Lower lobe of right lung (tissue), 2 donors: ENCODE measurements around the gene ZNF445. TPM values are rescaled to one million over a fixed set of nuclear protein-coding genes. Genes with fewer than 3 reads are reported as not detected.

Experiments used
- ATAC-seq, 2 donors: fragments of 200-7000 bp; cut with Tn5 transposase; one replicate each; pipeline ENCODE4 v1.9.1; 2020 to 2022; ENCODE audit warnings: mild to moderate bottlenecking in 2 of 2, moderate library complexity in 2 of 2
- DNase-seq: peaks from one replicate; pipeline ENCODE4 v3.0.0-alpha.2; 2020
- H3K27ac ChIP-seq: fragments of 200-600 bp; one replicate; pipeline ENCODE4 v1.8.0; 2022
- H3K27me3 ChIP-seq: fragments of 200-600 bp; one replicate; pipeline ENCODE4 v1.8.0; 2022; ENCODE audit warnings: low read depth
- H3K36me3 ChIP-seq: fragments of 200-600 bp; one replicate; pipeline ENCODE4 v1.8.0; 2022; ENCODE audit warnings: mild to moderate bottlenecking
- H3K4me1 ChIP-seq: fragments of 200-600 bp; one replicate; pipeline ENCODE4 v1.8.0; 2022
- H3K4me3 ChIP-seq: fragments of 200-600 bp; one replicate; pipeline ENCODE4 v1.8.0; 2022; ENCODE audit warnings: mild to moderate bottlenecking
- H3K9me3 ChIP-seq: fragments of 200-600 bp; one replicate; pipeline ENCODE4 v1.8.0; 2022
- CTCF ChIP-seq: fragments of 200-600 bp; IDR thresholded peaks from one replicate; pipeline ENCODE4 v1.8.0; 2022; ENCODE audit warnings: antibody characterized with exemption, mild to moderate bottlenecking
- intact Hi-C: fragments of 100-400 bp; cut with DNase I; formaldehyde crosslinking; loops from one replicate; pipeline ENCODE4 v1.11.0; 2022
- total RNA-seq: library from RNA; stranded (reverse); fragmentation: NEBNext Ultra II Directional; extraction: Animal tissue kit (Norgen Biotek cat#: 25700); gene quantifications from one replicate; pipeline ENCODE4 v1.2.1, GENCODE V29; 2021
- donor health status: DM: no; HTN: yes; CAD: no; lungs with severe emphysema.

Gene ZNF445
- total RNA-seq, 1 donor from 2014 or later, result 21.1 TPM

DNA sequence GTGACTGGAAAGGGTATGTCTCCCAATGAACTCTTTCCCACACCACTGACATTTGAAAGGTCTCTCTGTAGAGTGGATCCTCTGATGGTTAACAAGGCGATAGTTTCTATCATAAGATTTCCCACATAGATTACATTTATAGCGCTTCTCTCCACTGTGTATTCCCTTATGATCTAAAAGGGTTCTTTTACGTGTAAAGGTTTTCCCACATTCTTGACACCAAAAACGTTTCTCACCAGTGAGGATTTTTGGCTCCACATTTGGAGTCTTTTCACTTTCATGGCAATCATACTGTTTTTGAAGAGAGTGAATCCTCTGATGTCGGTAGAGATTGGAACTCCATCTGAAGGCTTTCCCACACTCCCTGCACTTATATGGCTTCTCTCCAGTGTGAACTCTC is 30.5 kb downstream of the ZNF445 start:
- Histone ChIP-seq H3K36me3 (peaks cover 76% of the 10 kb centered on the region), H3K27ac (no peak overlapping the region), H3K9me3 (no peaks in the 10 kb centered on the region), H3K4me1 (no peaks in the 10 kb centered on the region), H3K27me3 (no peaks in the 10 kb centered on the region), H3K4me3 (no peak overlapping the region)
- intact Hi-C loops, result no loop called here
- no peak for TF ChIP-seq CTCF
- ATAC-seq, result no peak
- no peak for DNase-seq

GRCh38 chr3:44445786-44446185 is 31.7 kb downstream of the ZNF445 start:
- Histone ChIP-seq H3K27me3 (no peaks in the 10 kb centered on the region), H3K27ac (no peak overlapping the region), H3K4me3 (no peak overlapping the region), H3K4me1 (peaks cover 7% of the 10 kb centered on the region), H3K36me3 (peaks cover 65% of the 10 kb centered on the region), H3K9me3 (no peaks in the 10 kb centered on the region)
- no peak for DNase-seq
- no peak for ATAC-seq
- intact Hi-C loops, result no loop called here
- TF ChIP-seq CTCF, result no peak

DNA sequence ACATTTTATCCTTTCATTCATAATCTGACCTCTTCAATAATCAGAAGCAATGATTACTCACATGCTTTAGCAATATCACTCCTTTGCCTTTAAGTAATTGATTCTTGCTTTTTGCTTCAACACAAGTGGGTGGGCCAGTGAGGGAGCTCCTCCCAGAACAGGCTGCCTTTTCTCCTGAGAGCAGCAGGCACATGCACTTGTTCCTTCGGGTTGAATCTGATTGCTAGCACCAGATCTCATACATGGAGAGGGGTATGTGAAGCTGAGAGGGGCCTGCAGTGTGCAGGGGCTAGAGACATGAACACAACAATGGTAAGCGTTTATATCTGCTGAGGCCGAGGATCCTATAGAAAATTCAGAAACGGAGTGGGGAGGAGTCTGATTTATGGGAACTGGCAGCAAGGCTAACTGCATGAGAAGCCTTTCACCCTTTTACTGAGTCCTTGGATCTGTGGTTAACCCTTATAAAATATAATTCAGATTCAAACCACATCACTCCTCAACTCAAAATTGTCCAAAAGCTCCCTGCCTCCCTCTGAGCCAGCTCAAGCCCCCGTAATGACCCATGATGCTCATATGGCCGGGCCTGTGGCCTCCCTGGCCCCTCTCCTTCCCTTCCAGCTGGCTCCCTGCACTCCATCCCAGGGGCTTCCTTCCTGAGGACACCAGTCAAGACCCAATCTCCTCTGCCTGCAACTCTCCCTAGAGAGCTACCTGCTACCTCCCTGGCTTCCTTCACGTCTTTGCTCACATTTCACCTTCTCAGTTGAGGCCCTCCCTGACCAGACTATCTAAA is 32.4 kb downstream of the ZNF445 start:
- peaks cover 14% of the 10 kb centered on the region for H3K4me1 ChIP-seq
- ATAC-seq (no peak), DNase-seq (no peak)
- no peak overlapping the region for H3K4me3 ChIP-seq
- H3K9me3 ChIP-seq, result no peaks in the 10 kb centered on the region
- H3K27ac ChIP-seq, result no peak overlapping the region
- H3K36me3 ChIP-seq, result peaks cover 58% of the 10 kb centered on the region
- intact Hi-C loops, result no loop called here
- TF ChIP-seq CTCF, result no peak
- H3K27me3 ChIP-seq, result no peaks in the 10 kb centered on the region

GRCh38 chr3:44444437-44444836 is 33.0 kb downstream of the ZNF445 start:
- no peaks in the 10 kb centered on the region for H3K27me3 ChIP-seq
- TF ChIP-seq CTCF, result no peak
- DNase-seq (no peak), ATAC-seq (no peak)
- no peaks in the 10 kb centered on the region for H3K9me3 ChIP-seq
- peaks cover 51% of the 10 kb centered on the region for H3K36me3 ChIP-seq
- intact Hi-C loops, result no loop called here
- no peak overlapping the region for H3K4me3 ChIP-seq
- peaks cover 19% of the 10 kb centered on the region for H3K4me1 ChIP-seq
- no peak overlapping the region for H3K27ac ChIP-seq

- H3K9me3 ChIP-seq, result no peaks in the 10 kb centered on the region
- H3K36me3 ChIP-seq, result peaks cover 34% of the 10 kb centered on the region
- H3K27ac ChIP-seq, result peak overlapping the region; percentile 11
- H3K4me3 ChIP-seq, result no peak overlapping the region
- intact Hi-C loops, result no loop called here
- no peaks in the 10 kb centered on the region for H3K27me3 ChIP-seq
- no peak for TF ChIP-seq CTCF
- H3K4me1 ChIP-seq, result peaks cover 25% of the 10 kb centered on the region
- no peak for ATAC-seq
- no peak for DNase-seq
Measured at GRCh38 chr3:44442596-44443309, 34.7 kb downstream of the ZNF445 start.
